Endothelial cell of umbilical vein (primary cell): ENCODE results near the gene ZBTB7C.
"Not testable (repeated sequence)": the region's sequence is repeated elsewhere in the genome, so short reads cannot be mapped to it uniquely, and the experiment has no call there.

Experiments
- EZH2 ChIP-seq: IDR thresholded peaks from 2 replicates; pipeline ENCODE4 v1.6.1; 2012; ENCODE audit warnings: borderline replicate concordance, low read depth, mild to moderate bottlenecking, moderate library complexity, low read length, inconsistent platforms; ENCODE audit not compliant: severe bottlenecking
- FOS ChIP-seq: IDR thresholded peaks from 2 replicates; pipeline ENCODE4 v1.6.1; 2011; ENCODE audit warnings: mild to moderate bottlenecking, low read length, moderate library complexity, borderline replicate concordance; ENCODE audit not compliant: insufficient read depth
- JUN ChIP-seq: IDR thresholded peaks from 2 replicates; pipeline ENCODE4 v1.6.1; 2011; ENCODE audit warnings: borderline replicate concordance, low read depth; ENCODE audit not compliant: insufficient read length, insufficient read depth
- MYC ChIP-seq: IDR thresholded peaks from one replicate; pipeline ENCODE4 v1.6.1; 2011; ENCODE audit warnings: mild to moderate bottlenecking, low read depth, low read length
- POLR2A ChIP-seq: IDR thresholded peaks from 2 replicates; pipeline ENCODE4 v1.6.1; 2012; ENCODE audit warnings: low read depth, mild to moderate bottlenecking, control low read depth, low read length
- POLR2AphosphoS5 ChIP-seq: IDR thresholded peaks from 2 replicates; pipeline ENCODE4 v1.6.1; 2012; ENCODE audit warnings: low read depth, mild to moderate bottlenecking, control low read depth, low read length, moderate library complexity; ENCODE audit not compliant: insufficient read depth
- TF ChIP-seq, protein P1 (sequence below): IDR thresholded peaks from 2 replicates; pipeline ENCODE4 v1.6.1; 2011; ENCODE audit not compliant: insufficient read depth, insufficient read length
- TF ChIP-seq, protein P2 (sequence below), 2 donors: IDR thresholded peaks; 1 replicate in 1 of 2; 2 replicates in 1 of 2; pipeline ENCODE4 v1.5.1; 2011; ENCODE audit warnings: low read length in 2 of 2, mild to moderate bottlenecking in 2 of 2, moderate library complexity in 2 of 2, control low read depth in 1 of 2, inconsistent platforms in 1 of 2, low read depth in 1 of 2; ENCODE audit not compliant: insufficient read depth in 1 of 2; ENCODE audit errors: extremely low read depth in 1 of 2

DNA sequence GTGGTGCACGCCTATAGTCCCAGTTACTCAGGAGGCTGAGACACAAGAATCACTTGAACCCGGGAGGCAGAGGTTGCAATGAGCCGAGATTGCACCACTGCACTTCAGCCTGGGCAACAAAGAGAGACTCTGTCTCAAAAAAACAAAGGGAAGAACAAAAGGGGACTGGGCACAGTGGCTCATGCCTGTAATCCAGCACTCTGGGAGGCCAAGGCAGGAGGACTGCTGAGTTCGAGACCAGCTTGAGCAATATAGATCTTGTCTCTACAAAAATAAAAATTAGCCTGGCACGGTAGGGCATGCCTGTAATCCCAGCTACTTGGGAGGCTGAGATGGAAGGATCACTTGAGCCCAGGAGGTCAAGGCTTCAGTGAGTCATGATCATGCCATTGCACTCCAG lies 125.2 kb downstream of the ZBTB7C start:
- TF ChIP-seq, protein P1, sequence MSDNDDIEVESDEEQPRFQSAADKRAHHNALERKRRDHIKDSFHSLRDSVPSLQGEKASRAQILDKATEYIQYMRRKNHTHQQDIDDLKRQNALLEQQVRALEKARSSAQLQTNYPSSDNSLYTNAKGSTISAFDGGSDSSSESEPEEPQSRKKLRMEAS = not testable (repeated sequence)
- TF ChIP-seq, protein P2, sequence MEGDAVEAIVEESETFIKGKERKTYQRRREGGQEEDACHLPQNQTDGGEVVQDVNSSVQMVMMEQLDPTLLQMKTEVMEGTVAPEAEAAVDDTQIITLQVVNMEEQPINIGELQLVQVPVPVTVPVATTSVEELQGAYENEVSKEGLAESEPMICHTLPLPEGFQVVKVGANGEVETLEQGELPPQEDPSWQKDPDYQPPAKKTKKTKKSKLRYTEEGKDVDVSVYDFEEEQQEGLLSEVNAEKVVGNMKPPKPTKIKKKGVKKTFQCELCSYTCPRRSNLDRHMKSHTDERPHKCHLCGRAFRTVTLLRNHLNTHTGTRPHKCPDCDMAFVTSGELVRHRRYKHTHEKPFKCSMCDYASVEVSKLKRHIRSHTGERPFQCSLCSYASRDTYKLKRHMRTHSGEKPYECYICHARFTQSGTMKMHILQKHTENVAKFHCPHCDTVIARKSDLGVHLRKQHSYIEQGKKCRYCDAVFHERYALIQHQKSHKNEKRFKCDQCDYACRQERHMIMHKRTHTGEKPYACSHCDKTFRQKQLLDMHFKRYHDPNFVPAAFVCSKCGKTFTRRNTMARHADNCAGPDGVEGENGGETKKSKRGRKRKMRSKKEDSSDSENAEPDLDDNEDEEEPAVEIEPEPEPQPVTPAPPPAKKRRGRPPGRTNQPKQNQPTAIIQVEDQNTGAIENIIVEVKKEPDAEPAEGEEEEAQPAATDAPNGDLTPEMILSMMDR (IDR thresholded peaks at IDR 0.05; ENCODE audit: extremely low read depth in 1 of 2, insufficient read depth in 1 of 2, low read depth in 1 of 2, low read length in 2 of 2) = not testable (repeated sequence)
- TF ChIP-seq POLR2A, EZH2, MYC, POLR2AphosphoS5, FOS, JUN: not testable (repeated sequence)
